ENCODE results near the gene MAST4.
"Not testable (repeated sequence)": the region's sequence is repeated elsewhere in the genome, so short reads cannot be mapped to it uniquely, and the experiment has no call there.

Gene MAST4

GRCh38 chr5:66747607-66748006 is 151.4 kb downstream of the MAST4 start:
- DNase-seq: peak; percentile 58

DNA sequence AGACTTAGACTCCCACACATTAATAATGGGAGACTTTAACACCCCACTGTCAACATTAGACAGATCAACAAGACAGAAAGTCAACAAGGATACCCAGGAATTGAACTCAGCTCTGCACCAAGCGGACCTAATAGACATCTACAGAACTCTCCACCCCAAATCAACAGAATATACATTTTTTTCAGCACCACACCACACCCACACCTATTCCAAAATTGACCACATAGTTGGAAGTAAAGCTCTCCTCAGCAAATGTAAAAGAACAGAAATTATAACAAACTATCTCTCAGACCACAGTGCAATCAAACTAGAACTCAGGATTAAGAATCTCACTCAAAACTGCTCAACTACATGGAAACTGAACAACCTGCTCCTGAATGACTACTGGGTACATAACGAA is 156.5 kb downstream of the MAST4 start:
- not testable (repeated sequence) for DNase-seq

DNA sequence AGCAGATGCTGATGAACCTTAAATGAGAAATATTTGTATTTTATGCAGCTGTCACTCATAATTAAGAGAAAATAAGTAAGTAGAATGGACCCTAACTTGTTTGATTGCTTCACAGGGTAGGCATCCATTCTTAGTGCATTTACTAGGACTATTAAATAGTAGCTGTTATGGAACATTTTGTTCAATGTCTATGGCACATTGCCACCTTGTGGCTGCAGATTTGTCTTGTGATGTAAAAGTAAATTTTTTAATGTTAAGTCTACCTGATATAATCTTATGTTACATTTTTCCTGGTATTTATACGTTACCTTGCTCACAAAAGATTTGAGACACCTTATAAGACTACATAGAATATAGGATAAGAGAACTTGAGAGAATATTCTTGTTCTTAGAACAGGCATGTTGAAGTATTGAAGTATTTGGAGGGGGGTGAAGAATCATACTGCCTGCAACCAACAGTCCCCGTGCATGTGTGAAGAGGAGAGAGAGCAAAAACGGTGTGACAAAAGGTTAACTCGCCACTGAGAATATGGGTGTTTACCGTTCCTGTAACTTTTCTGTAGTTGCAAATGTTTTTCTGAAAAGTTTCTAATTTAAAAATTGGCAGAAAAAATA is 161.1 kb downstream of the MAST4 start:
- DNase-seq: peak; percentile 89

DNA sequence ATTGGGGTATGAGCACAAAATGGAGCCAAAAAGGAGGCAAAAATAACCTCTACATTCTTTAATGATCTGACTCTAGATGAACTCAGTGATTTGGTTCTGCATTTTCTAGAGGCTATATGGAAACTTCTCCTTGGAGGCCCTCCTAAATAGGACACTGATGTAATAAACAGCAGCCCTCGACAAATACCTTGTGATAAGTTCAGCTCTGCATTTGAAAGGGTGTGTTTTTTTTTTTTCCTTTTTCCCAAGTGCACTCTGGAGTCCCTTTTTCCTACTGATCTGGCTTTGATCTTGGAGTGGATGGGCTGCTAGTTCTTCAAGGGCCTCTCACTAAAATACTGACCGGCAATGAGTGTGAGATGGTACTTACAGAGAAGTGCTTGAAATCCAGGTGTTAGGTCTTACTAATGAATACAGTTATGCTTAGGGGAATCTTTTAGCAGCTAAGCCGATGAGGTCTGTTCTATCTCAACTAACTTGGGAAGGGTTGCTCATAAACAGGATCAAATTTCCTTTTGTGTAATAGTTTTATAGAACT is 161.7 kb downstream of the MAST4 start:
- DNase-seq: no peak

GRCh38 chr5:66769030-66769733 is 173.0 kb downstream of the MAST4 start:
- no peak for DNase-seq

DNA sequence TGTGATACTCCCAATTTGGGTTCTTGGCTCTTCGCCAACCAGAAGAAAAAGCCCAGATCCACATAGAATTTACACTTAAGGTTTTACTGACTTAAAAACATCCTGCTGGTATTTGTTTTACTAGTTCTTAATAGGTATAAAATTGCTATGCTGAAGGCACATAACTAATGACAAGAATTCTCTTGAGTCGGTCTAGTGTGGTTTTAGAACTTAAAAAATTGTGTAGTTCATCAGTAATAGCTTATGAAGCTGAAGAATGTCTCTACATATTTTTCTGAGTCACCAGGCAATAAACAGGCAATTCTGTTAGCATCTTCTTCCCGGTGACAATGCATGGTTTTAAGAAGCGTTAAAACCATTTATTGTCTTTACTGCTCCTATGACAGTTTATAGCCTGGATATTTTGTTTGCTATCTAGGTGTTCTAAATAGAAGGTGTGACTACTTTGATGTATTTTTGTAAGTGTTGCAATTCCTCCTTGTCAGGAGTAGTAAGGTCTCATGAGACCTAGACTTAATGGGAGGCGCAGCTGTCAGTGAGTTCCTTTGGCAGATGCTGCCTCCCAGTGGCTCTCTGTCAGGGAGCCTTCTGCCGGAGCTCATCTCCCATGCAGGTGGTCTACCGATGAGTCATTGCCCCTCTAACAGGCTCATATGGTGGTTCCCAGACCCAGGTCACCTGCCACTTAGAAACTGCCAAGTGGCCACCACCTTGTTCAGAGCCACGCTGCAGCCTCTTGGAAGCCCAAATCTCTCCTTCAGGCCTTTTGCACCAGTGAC is 173.8 kb downstream of the MAST4 start:
- no peak for DNase-seq

DNA sequence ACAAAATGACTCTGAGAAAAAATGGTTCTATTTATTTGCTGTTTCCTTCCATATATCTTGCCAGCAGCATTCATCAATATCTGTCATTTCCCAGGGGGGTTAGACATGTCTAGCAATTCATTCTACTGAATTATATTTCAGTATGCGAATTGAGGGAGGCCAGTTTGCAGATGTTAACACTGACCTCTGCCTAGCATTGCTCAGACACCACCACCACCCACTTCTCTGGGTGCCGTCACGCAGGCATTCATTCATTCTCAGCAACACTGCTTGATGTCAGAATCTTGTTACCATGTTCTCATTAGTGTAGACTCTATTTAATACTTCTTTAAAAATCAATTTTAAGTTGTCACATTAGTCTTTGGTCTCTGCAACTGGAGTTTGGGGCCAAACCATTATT is 181.7 kb downstream of the MAST4 start:
- DNase-seq: no peak

DNA sequence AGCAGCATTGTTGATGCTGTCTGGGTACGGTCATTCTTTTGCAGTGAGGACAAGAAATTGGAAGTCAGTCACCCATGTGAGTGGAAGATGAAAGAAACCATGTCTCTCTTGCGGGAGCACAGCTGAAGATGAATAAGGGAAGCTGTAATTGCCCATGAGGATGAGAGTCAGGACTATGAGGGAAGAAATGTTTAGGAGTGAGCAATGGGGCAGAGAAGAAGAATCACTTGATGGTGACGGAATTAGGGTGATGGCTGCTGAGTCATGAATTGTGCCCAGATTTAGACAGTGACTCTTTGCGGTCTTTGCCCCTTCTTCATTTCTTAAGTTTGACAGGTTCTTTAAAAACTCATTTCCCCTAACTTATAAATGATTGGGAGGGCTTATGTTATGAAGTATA is 183.3 kb downstream of the MAST4 start:
- DNase-seq: no peak

- no peak for DNase-seq
Observed at GRCh38 chr5:66788556-66788955, 192.4 kb downstream of the MAST4 start.

DNA sequence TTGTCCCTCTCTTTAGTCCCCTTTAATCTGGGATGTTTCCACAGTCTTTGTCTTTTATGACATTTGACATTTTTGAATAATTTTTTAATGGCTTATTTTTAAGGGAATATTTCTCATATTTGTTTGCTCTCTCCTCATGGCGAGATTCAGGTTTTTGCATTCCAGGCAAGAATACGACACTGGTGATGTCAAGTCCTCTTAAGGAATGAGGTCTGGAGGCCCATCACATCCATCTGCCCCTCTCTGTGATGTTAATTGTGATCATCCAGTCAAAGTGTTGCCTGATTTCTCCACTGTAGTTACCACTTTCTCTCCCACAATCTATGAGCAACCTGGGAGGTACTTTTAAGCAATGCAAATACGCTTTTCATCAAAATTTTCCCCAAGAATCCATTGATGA is 193.2 kb downstream of the MAST4 start:
- no peak for DNase-seq

GRCh38 chr5:66793049-66793448 is 196.9 kb downstream of the MAST4 start:
- no peak for DNase-seq

DNA sequence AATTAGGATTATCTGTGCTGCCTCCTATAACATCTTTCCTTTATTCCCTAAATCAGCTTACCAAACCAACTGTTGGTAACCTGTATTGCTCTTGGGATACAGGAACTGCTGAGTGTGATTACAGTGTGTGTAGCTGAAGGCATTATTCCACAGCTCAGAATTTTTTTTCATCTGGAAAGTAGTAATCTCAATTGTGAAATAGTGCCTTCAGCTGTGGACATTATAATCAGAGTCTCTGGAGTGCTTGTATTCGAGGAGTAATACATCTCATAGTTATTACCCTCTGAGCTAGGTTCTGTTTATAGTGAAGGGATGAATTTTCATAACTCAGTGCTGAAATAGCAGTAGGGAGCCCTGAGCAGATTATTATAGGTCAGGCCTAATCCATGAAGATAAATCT is 199.5 kb downstream of the MAST4 start:
- DNase-seq: no peak

- DNase-seq: no peak
Observed at GRCh38 chr5:66796305-66797292, 200.4 kb downstream of the MAST4 start.

- no peak for DNase-seq
Observed at GRCh38 chr5:66802941-66803340, 206.7 kb downstream of the MAST4 start.

- DNase-seq: no peak
Observed at GRCh38 chr5:66805514-66806430, 209.6 kb downstream of the MAST4 start.

DNA sequence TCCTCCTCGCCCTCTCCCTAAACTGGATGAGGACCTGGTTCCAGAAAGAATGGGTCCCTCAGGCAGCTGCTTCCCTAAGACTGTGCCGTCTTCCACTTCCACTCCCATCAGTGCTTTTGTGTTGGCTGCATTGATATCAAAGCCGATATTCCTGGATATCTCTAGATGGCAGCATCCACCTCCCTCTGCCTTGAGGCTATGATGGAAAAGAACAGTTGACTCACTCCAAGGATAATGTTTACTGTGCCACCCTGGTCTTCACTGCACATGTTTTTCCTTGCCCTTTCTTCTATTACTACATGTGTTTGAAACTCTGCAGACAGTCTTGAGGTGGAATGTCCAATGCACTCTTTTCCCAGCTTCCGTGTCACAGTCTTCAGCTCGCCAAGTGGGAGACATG is 211.6 kb downstream of the MAST4 start:
- no peak for DNase-seq

DNA sequence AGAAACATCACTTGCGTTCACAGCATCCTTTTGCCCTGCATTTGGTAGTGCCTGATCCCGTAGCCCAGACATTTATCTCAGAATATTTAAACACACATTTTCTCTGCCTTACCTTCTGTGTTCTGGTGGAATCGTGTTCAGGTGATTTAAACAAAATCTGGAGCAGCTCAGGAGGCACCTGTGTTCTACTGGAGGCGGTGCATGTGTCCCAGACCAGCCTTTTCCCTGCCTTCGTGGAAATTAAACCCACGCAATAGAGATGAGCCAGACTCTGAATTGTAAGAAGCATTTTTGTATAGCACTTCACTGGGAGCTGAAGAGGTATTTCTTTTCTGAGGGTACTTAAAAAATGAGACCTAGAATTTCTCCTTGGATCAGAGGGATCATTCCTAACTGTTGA is 212.5 kb downstream of the MAST4 start:
- no peak for DNase-seq

DNA sequence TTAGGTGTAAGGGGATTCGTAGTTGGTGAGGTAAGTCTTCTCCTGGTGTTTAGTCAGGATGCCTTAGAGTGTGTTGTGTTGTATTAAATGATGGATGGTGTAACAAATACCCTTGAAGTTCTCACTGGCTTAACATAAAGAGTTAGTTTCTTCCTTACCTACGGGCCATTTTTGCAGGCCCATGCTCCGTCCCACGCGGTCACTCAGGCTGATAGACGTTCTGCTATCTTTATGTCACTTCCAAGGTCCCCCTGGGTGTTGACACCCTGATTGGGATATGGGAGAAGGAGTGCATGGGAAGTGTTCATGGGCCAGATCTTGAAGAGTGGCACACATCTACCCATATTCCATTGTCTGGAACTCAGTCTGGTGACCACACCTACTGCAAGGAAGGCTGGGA is 214.0 kb downstream of the MAST4 start:
- DNase-seq: no peak

GRCh38 chr5:66810848-66811261 is 214.7 kb downstream of the MAST4 start:
- DNase-seq: no peak

DNA sequence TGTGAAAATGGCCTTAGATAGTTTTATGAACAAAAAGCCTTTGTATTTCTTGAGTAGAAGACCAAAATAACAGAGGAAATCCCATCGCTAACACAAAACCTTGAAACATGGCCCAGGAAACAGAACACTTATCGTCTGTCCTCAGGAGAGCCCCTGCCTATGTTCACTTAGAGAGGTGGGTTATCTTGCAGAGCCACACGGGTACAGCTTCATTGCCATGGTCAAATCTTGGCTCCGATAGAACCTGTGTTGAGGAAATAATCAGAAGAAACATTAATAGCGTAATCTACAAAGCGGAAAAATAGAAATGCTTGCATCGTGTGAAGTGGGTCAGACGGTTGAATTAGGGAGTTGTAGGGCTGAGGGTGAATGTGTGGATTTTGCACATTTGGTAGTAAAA is 216.1 kb downstream of the MAST4 start:
- DNase-seq: peak; percentile 79

DNA sequence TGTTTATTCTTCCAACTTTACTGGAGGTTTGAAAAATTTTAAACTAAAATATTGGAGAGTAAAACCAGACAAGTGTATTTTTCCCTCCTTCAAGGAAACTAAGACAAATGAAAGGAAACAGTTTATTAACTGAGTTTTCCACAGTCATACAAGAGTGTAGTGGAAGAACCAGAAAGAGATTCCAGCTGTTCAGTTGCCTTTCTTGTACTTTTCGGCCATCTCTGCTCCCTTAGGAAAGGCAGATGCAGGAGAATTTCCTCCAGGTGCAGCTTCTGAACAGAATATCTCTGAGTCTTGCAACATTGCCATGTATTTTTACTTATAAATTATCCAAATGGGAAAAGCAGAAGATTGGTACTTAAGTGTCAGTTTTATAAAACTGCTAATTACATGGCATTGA is 217.1 kb downstream of the MAST4 start:
- DNase-seq: no peak

Data from hematopoietic multipotent progenitor cell treated with erythropoietin and hydrocortisone succinate and interleukin-3 and kit ligand, for 8 days (in vitro differentiated cells).